GM18520 (cell line): ENCODE data around the gene RPS15A.
"Not testable (repeated sequence)": the region's sequence is repeated elsewhere in the genome, so short reads cannot be mapped to it uniquely, and the experiment has no call there.

Source experiments
- ATAC-seq: cut with Tn5 transposase; IDR thresholded peaks from one replicate; pipeline ENCODE4 v1.9.1; 2021; ENCODE audit not compliant: unreplicated experiment

RPS15A gene

DNA sequence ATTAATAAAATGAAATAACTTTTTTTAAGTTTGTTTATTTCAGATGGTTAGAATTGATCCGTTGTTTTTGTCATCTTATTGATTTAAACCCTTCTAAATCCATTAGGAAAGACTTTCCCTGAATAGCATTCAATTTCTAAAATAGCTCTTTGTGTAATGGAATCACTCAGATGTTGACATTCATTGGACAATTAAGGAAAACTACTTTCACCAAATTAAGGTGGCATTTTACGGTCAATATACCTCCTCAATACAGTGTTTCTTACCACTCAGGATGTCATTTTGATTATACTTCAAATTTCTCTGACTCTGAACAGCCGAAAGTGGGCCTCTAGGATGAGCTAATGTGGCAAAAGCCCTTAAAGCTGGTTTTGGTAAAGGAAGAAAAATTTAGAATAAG is 9.4 kb upstream of the RPS15A start:
- ATAC-seq = no peak

DNA sequence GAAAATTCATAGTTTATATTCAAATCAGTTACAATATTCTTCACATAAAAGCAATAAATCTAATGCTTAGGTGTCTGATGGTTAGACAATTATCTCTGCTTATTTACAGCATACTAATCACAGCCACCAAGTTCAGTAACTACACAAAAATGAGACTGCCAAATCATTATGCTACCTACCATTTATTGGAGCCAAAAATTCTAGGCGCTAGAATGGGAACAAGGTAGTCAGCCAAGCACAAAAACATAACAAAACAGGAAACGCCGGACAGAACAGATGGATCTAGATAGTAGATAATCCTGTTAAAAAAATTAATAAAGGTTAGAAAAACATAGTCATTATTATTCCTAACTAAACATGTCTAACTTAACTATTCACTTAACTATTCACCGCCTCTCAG is 7.6 kb upstream of the RPS15A start:
- ATAC-seq = no peak

DNA sequence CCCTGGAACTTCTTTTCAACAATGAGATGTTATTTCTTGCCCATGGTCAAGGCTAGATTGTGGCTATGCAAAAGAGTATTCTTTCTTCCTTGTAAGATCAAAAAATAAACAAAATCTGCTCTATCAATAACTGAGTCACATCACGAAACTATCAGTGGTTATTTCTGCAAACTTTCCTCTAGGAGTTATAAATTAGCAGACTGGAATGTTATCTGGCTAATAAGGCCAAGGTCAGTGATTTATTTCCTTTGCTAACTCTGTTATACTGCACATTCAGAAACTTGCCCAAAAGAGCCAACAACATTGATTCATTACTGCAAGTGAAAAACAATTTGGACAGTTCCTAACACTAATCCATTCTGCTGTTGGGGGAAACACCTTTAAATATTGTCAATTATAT is 6.2 kb upstream of the RPS15A start:
- ATAC-seq = no peak

DNA sequence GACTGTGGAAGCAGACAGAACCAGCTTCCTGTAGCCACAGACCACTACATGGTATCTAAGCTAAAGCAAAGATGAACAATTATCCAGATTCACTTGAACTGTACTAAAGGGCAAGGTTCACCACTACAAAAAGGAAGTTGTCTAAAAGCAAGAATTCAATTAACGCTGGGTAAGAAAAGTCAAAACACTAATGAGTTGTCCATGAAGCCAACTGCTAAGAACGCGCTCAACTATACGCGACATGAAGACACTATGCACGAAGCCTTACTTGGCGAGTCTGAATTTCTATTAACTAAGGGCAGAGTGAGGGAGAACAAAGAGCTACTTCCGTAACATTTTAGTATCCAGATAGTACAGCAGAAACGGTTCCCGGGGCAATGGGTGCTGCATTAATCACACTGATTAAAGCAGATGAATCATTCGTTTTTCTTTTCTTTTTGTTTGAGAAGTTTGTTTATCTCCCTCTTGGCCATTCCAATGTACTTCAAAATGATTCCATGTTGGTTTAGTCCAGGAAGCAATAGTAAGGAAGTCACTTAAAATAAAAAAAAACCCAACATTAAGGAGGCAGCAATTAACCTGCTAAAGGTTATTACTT is 2.8 kb upstream of the RPS15A start:
- no peak for ATAC-seq

DNA sequence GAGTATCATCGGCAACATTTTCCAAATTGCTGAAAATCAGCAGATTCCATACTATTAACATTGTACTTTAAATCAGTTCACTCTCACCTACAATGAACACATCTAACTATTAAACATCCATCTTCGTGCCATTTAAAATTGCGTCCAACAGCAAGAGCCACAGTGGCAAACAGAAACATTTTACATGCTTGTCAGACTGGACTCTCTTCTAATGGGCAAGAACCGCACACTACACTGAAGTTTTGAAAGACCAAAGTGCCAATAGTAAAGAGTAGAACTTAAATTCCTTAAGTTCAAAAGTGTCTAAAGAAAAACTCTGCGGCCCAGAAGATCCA is 652 bp downstream of the RPS15A start:
- no peak for ATAC-seq

DNA sequence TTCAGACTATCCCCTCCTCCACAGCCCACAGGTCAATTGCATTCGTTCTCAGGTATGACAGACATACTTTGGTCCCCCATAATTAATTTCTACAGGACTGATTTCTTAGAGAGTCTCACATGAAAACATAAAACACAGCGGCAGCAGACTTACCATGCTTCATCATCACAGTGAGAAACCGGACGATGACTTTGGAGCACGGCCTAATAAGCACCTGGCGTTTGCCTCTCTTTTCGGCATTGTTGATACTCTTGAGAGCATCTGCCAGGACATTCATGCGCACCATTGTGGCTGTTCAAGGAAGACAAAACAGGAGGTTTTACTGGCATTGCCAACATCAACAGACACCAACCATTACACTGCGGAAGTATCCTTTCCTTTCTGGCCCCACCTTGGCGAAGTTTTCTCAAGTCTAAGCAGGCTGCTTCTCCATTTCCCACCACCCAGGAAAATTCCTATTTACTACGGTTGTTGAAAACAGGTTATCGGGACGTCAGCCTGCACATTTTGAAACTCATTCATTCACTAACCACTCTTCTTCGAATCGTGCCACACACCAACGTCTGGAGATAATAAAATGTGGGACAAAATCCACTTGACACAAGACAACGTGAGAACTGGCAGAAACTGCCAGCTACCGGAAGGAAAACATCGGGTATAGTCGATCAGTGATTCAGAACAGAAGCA is 1.2 kb downstream of the RPS15A start:
- no peak for ATAC-seq

DNA sequence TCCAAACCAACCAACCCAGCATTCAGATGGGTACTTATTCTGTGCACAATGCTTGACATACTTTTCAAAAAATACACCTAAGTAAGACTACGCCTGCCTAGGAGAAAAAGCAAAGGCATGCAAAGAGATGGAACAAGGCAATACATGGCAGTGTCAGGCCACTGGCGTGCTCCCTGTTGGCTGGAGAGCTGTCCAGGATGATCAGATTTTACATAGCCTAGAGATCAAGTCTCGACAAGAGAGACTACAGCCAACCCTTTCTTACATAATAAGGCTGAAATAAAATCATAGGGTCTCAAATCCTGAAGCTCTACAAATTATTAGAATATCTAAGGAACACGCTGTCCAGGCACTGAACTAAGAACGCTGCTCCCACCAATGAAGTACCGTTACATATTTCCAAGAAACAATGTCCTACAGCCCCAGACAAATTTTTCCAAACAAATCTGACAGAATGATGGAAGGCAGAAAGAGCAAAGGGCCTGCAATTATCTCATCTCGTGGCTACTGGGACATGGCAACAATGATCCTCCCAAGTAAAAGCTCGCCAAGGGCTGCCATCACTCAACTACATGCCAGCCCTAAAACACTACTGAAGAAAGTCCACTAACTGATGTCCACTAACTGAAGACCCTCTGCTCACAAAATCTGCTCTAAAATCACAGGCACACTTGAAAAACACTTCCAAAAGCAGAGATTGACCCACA is 5.1 kb downstream of the RPS15A start:
- no peak for ATAC-seq

DNA sequence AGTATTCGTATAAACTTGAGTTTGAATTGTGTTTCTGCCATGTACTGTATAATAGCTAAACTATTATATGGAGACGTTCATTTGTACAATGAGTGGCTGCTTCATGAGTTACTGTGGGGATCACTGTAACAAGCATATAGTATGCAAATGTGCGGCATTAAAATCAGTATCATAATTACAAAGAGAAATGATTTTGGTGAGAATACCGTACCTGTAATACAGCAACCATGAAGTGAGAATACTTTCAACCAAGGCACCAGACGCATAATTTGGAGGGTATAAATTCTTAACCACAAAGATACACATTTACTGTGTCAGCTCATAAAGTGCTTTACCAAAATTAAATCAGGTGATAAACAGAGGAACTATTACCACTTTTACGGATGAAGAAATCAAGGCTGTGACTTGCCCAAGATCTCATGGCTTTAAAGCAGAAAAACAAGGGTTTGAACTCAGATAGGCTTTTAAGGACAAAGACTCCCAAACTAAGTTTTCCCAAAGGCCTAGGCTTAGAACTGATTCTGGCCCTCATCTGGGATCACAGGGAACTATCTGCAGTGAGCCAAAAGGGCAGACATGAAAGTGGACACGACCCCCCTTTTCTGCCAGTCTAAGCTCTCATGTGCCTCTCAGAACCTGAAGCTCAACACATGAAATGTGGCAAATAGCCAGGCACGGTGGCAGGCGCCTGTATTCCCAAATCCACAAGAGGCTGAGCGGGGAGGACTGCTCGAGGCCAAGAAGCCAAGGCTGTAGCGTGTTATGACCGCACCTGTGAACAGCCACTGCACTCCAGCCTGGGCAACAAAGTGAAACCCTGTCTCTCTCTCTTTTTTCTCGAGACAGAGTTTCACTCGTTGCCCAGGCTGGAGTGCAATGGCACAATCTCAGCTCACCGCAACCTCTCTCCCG is 6.4 kb downstream of the RPS15A start:
- no peak for ATAC-seq

DNA sequence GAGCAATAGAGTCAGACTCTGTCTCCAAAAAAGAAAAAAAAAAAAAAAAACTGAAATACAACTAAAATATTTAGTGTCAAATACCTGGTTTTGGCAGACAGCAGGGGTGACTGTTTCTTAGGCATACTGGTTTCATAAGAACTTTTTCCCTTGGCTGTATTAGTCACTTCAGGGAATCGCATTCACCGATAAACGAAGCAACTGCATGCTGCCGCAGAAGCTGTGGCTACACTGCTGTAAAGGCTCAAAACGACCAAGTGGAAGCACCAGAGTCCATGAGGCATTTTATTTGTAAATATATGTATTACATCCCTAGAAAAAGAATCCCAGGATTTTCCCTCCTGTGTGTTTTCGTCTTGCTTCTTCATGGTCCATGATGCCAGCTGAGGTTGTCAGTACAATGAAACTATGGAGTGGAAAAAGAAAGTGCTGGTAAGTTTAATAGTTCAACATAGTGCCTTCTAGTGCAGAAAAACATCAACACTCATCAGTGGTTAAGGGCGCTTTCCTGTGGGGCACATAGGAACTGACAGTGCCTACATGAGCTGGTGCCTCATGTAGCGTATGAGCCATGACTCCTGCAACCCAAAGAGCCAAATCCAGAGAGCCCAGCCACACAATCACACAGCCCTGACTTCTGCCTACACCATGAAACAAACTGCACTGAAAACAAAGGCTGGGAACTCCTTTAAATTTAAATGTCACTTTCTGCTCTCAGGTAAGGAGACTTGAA is 7.3 kb downstream of the RPS15A start:
- no peak for ATAC-seq

DNA sequence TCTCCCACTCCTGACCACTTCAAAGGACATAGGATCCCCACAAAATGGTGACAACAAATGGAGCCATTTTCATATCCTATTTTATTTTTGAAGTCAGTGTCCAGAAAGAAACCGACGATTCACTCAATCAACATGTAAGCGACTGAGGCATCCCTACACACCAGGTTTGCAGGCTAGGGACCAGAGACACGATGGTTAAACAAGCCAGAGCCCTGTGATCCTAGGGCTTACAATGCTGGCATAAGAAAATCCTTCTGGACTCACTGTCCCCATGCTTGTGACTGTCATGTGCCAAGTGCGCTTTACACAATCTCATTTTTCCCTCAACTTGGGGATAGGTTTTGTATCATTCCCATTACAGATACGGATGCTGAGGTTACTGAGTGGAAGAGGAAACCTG is 8.9 kb downstream of the RPS15A start:
- not testable (repeated sequence) for ATAC-seq

DNA sequence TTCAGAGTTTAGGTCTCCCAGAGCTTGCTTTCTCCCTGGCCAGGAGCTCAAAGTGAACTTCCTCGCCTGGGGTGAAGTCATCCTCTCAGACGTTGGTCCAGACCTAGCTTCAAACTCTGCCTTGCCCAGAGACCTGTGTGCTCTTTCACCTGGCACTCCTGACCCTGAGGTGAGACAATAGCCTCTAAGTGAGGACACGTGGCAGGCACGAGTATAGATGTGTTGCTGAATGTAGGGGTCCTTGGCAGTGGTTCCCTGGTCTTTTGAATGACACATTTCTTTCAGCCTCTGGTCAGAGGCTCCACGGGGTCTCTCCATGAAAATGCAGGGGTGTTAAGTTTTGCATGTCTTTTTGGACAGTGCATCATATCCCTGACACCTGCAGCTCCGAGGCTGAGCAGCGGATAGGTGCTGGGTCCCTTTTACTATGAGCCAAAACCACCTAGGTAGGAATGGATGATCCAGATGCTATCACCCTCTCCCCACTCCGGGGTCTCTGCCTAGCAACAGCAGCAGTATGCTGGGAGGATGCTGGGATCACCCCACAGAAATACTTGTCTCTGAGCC is 9.6 kb downstream of the RPS15A start:
- ATAC-seq = not testable (repeated sequence)

DNA sequence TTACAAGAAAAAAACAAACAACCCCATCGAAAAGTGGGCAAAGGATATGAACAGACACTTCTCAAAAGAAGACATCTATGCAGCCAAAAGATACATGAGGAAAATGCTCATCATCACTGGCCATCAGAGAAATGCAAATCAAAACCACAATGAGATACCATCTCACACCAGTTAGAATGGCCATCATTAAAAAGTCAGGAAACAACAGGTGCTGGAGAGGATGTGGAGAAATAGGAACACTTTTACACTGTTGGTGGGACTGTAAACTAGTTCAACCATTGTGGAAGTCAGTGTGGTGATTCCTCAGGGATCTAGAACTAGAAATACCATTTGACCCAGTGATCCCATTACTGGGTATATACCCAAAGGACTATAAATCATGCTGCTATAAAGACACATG is 12.5 kb downstream of the RPS15A start:
- not testable (repeated sequence) for ATAC-seq

DNA sequence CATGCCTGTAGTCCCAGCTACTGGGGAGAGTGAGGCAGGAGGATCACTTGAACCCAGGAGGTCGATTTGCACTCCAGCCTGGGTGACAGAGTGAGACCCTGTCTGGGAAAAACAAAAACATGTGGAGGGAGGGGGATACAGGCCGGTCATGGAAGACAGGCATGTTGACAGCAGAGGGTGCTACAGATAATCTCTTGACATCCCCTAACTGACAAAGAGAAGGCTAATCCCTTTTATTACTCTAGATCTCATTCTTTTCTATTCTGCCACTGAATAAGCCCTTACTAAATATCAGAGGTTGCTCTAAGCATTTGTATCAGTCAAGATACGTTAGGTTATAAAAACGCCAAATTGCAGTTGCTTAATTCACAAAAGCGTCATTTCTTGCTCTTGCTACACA is 13.8 kb downstream of the RPS15A start:
- ATAC-seq = not testable (repeated sequence)

DNA sequence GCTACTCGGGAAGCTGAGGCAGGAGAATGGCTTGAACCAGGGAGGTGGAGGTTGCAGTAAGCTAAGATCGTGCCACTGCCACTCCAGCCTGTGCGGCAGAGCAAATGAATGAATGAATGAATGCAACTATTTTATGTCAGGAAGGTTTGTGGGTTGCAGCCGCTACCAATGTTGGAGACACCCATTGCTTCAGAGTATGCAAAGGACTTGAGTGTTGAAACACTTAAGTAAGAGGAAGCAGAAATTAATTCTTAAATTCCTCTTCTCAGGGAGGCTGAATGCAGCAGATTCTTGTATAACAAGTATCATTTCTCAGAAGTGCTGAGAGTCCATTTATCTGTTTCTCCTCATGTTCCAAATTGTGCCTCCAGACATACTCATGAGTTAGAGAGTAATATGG is 15.5 kb downstream of the RPS15A start:
- ATAC-seq = not testable (repeated sequence)

DNA sequence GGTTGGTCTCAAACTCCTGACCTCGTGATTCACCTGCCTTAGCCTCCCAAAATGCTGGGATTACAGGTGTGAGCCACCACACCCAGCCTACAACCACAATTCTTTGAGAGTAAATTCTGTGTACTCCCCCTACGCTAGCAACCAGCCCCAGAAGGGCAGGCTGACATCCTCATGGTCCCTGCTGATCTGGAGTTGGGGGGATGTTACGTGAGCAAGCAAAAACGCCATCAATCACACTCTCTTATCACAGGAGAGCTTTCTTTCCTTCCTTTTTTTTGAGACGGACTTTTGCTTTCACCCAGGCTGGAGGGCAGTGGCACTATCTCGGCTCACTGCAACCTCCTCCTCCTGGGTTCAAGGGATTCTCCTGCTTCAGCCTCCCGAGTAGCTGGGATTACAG is 18.0 kb downstream of the RPS15A start:
- ATAC-seq = not testable (repeated sequence)

DNA sequence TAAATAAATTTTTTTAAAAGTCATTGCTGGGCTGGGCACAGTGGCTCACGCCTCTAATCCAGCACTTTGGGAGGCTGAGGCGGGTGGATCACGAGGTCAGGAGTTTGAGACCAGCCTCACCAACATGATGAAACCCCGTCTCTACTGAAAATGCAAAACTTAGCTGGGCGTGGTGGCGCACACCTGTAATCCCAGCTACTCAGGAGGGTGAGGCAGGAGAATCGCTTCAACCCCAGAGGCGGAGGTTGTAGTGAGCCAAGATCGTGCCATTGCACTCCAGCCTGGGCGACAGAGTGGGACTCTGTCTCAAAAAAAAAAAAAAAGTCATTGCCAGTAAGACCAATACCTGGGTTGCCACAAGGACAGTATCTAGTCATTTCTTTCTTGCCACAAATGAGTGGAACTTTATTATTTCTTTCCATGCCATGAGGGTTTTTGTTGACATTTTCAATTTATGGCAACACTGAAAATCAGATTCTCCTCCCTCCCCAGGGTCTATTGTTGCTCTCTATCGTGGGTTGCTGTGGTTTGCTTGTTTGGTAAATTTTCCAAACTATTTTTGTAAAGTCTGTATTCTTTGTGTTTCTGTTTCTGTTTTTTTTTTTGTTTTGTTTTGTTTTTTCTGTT is 19.7 kb downstream of the RPS15A start:
- ATAC-seq = not testable (repeated sequence)

DNA sequence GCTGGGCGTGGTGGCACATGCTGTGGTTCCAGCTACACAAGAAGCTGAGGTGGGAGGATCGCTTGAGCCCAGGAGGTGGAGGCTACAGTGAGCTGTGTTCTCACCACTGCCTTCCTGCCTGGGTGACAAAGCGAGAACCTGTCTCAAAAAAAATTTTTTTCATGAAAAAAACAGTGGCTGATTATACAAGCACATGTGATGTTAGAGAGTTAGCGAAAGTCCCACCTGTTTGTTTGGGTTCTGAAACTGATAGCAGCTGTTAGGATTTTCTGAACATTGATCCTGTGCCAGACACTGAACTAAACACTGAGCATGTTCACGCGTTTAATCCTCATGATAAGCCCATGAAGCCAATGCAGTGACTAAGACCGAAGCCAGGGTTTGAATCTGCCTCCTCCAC is 22.9 kb downstream of the RPS15A start:
- ATAC-seq = peak; percentile 53

DNA sequence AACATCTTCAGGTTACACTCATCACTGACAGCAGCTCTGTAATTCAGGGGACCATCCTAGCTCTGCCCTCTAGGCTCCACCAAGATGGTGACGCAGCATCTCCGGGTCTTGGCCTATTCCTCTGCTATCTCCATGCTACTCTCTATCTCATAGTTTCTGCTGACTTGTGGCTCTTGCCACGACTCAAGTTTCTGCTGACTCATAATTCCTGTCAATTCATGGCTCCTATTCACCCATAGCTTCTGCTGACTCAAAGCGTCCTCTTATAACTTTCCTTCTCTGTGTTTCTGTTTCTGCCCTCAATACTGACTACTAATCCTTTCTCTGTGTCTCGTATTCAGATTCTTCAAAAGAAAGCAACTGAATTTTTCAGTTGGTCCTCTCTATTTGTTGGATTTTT is 27.4 kb downstream of the RPS15A start:
- not testable (repeated sequence) for ATAC-seq

DNA sequence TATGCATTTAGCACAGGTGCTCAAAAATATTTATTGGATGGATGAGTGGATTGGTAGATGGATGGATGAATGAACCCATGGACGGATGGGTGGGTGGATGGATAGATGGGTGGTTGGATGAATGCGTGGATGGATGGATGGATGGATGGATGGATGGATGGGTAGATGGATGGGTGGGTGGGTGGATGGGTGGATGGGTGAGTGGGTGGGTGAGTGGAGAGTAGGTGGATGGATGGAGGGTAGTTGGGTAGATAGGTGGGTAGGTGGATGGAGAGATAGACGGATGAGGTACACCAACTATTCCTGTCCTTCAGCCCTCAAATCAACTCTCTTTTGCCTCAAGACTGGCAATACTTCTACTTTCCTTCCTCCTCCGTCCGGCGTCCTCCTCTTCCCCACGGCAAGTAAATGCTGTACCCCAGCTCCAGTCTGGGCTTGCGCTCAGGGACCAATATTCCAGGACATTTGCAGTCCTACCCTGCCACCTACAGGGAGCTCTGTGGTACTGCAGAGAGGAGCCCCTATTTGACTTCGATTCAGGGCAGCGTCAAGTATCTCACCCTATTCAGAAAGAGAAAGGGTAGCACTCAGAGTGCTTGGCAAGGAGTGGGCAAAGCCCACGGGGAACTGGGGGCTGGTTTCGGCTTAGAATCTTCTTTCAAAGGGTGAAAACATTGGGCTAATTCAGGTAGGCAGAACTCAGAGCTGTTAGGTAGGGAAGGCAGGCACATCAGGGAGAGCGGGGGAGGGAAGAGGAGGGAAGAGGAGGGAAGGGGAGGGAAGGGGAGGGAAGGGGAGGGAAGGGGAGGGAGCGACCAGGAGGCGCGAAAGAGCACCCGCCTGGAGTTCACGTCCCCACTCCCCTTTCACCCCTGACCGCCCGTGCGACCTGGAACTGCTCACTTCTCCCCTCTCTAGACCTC is 30.3 kb downstream of the RPS15A start:
- ATAC-seq = peak; percentile 55
